Measurements from ENCODE around the gene CHST8.

Gene CHST8

GRCh38 chr19:33771384-33772101, 149.8 kb downstream of the CHST8 start:
- Histone ChIP-seq H3K9me3 (ENCODE audit: control insufficient read depth, insufficient read depth, low read length) (no peaks in the 10 kb centered on the region), H4K20me1 (ENCODE audit: control insufficient read depth, insufficient read depth, low read depth, low read length) (no peaks in the 10 kb centered on the region), H3K4me2 (ENCODE audit: low read length) (no peak overlapping the region), H3K4me3 (ENCODE audit: low read length) (no peak overlapping the region), H3K27me3 (ENCODE audit: control insufficient read depth, low read length) (no peaks in the 10 kb centered on the region), H3K79me2 (ENCODE audit: control insufficient read depth, low read length) (no peaks in the 10 kb centered on the region), H3F3A (ENCODE audit: control insufficient read depth, insufficient read depth) (no peaks in the 10 kb centered on the region), H3K36me3 (ENCODE audit: control insufficient read depth, low read length) (no peaks in the 10 kb centered on the region), H3K9me2 (replicated peaks; ENCODE audit: control insufficient read depth, low read length) (no peaks in the 10 kb centered on the region), H3K27ac (ENCODE audit: low read depth, low read length) (no peak overlapping the region), H3K4me1 (ENCODE audit: control insufficient read depth, low read length) (no peaks in the 10 kb centered on the region)
- TF ChIP-seq EZH2phosphoT487 (IDR thresholded peaks at IDR 0.05; ENCODE audit: borderline replicate concordance, low read length) (no peak), CTCF (IDR thresholded peaks at IDR 0.05; ENCODE audit: low read depth, low read length, poor library complexity, severe bottlenecking) (peak; percentile 83)

DNA sequence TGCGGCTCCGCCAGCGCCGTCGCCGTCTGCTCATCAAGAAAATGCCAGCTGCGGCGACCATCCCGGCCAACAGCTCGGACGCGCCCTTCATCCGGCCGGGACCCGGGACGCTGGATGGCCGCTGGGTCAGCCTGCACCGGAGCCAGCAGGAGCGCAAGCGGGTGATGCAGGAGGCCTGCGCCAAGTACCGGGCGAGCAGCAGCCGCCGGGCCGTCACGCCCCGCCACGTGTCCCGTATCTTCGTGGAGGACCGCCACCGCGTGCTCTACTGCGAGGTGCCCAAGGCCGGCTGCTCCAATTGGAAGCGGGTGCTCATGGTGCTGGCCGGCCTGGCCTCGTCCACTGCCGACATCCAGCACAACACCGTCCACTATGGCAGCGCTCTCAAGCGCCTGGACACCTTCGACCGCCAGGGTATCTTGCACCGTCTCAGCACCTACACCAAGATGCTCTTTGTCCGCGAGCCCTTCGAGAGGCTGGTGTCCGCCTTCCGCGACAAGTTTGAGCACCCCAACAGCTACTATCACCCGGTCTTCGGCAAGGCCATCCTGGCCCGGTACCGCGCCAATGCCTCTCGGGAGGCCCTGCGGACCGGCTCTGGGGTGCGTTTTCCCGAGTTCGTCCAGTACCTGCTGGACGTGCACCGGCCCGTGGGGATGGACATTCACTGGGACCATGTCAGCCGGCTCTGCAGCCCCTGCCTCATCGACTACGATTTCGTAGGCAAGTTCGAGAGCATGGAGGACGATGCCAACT, 150.5 kb downstream of the CHST8 start:
- Histone ChIP-seq H3K9me2 (replicated peaks; ENCODE audit: control insufficient read depth, low read length) (no peaks in the 10 kb centered on the region), H3K4me1 (ENCODE audit: control insufficient read depth, low read length) (no peaks in the 10 kb centered on the region), H3K27ac (ENCODE audit: low read depth, low read length) (no peak overlapping the region), H3K4me2 (ENCODE audit: low read length) (no peak overlapping the region), H3K4me3 (ENCODE audit: low read length) (no peak overlapping the region), H3K27me3 (ENCODE audit: control insufficient read depth, low read length) (no peaks in the 10 kb centered on the region), H3K79me2 (ENCODE audit: control insufficient read depth, low read length) (no peaks in the 10 kb centered on the region), H3F3A (ENCODE audit: control insufficient read depth, insufficient read depth) (no peaks in the 10 kb centered on the region), H3K36me3 (ENCODE audit: control insufficient read depth, low read length) (no peaks in the 10 kb centered on the region), H4K20me1 (ENCODE audit: control insufficient read depth, insufficient read depth, low read depth, low read length) (no peaks in the 10 kb centered on the region), H3K9me3 (ENCODE audit: control insufficient read depth, insufficient read depth, low read length) (no peaks in the 10 kb centered on the region)
- TF ChIP-seq CTCF (IDR thresholded peaks at IDR 0.05; ENCODE audit: low read depth, low read length, poor library complexity, severe bottlenecking) (no peak), EZH2phosphoT487 (IDR thresholded peaks at IDR 0.05; ENCODE audit: borderline replicate concordance, low read length) (no peak)

- no peak overlapping the region for H3K27ac ChIP-seq (ENCODE audit: low read depth, low read length)
- H3K27me3 ChIP-seq (ENCODE audit: control insufficient read depth, low read length) = no peaks in the 10 kb centered on the region
- no peaks in the 10 kb centered on the region for H3K36me3 ChIP-seq (ENCODE audit: control insufficient read depth, low read length)
- H3K4me1 ChIP-seq (ENCODE audit: control insufficient read depth, low read length) = no peaks in the 10 kb centered on the region
- H3K4me3 ChIP-seq (ENCODE audit: low read length) = no peak overlapping the region
- no peaks in the 10 kb centered on the region for H3K79me2 ChIP-seq (ENCODE audit: control insufficient read depth, low read length)
- no peak overlapping the region for H3K4me2 ChIP-seq (ENCODE audit: low read length)
- no peaks in the 10 kb centered on the region for H3F3A ChIP-seq (ENCODE audit: control insufficient read depth, insufficient read depth)
- no peaks in the 10 kb centered on the region for H4K20me1 ChIP-seq (ENCODE audit: control insufficient read depth, insufficient read depth, low read depth, low read length)
- H3K9me2 ChIP-seq (replicated peaks; ENCODE audit: control insufficient read depth, low read length) = no peaks in the 10 kb centered on the region
- H3K9me3 ChIP-seq (ENCODE audit: control insufficient read depth, insufficient read depth, low read length) = no peaks in the 10 kb centered on the region
- TF ChIP-seq CTCF (IDR thresholded peaks at IDR 0.05; ENCODE audit: low read depth, low read length, poor library complexity, severe bottlenecking) = no peak
- no peak for TF ChIP-seq EZH2phosphoT487 (IDR thresholded peaks at IDR 0.05; ENCODE audit: borderline replicate concordance, low read length)
Observed at GRCh38 chr19:33772858-33773180, 151.1 kb downstream of the CHST8 start.

Data from DOHH2 (cell line).